HG03469 (cell line): Measurements from ENCODE around the gene CSH2.

Experiments used
- ATAC-seq: cut with Tn5 transposase; IDR thresholded peaks from one replicate; pipeline ENCODE4 v1.9.1; 2021; ENCODE audit warnings: mild to moderate bottlenecking, moderate library complexity, moderate number of reproducible peaks; ENCODE audit not compliant: unreplicated experiment

The CSH2 gene

GRCh38 chr17:63837480-63837879 is 36.0 kb downstream of the CSH2 start:
- no peak for ATAC-seq

GRCh38 chr17:63836811-63837210 is 36.7 kb downstream of the CSH2 start:
- no peak for ATAC-seq

- no peak for ATAC-seq
These were observed 38.2 kb downstream of the CSH2 start for GRCh38 chr17:63835167-63835720.

GRCh38 chr17:63834431-63835166 is 38.9 kb downstream of the CSH2 start:
- no peak for ATAC-seq

- ATAC-seq = no peak
These were observed 39.6 kb downstream of the CSH2 start for GRCh38 chr17:63833741-63834373.

GRCh38 chr17:63833026-63833740 is 40.3 kb downstream of the CSH2 start:
- no peak for ATAC-seq

- no peak for ATAC-seq
These were observed 41.0 kb downstream of the CSH2 start for GRCh38 chr17:63832455-63832854.

GRCh38 chr17:63832014-63832413 is 41.5 kb downstream of the CSH2 start:
- no peak for ATAC-seq

- ATAC-seq = no peak
These were observed 42.0 kb downstream of the CSH2 start for GRCh38 chr17:63831505-63831904.

GRCh38 chr17:63830904-63831491 is 42.5 kb downstream of the CSH2 start:
- ATAC-seq = no peak

- no peak for ATAC-seq
These were observed 43.2 kb downstream of the CSH2 start for GRCh38 chr17:63830278-63830677.

- ATAC-seq = no peak
These were observed 44.5 kb downstream of the CSH2 start for GRCh38 chr17:63828936-63829335.

- ATAC-seq = no peak
These were observed 45.7 kb downstream of the CSH2 start for GRCh38 chr17:63827801-63828221.

- peak; percentile 51 for ATAC-seq
These were observed 46.3 kb downstream of the CSH2 start, which contains the start of the genes FTSJ3 and PSMC5 for GRCh38 chr17:63827002-63827800. FTSJ3 (minus strand) TSS chr17:63827663; CDS start chr17:63826902, 761 bp downstream. PSMC5 (plus strand) TSS chr17:63827431; CDS start chr17:63827491, 60 bp downstream.

GRCh38 chr17:63826468-63827001 is 46.9 kb downstream of the CSH2 start:
- no peak for ATAC-seq

GRCh38 chr17:63824362-63824761 is 49.1 kb downstream of the CSH2 start:
- ATAC-seq = no peak

- no peak for ATAC-seq
These were observed 49.7 kb downstream of the CSH2 start for GRCh38 chr17:63823659-63824331.

- ATAC-seq = no peak
These were observed 50.9 kb downstream of the CSH2 start for GRCh38 chr17:63822537-63822936.
